Measurements from ENCODE around the gene STRN4.

- no peak for TF ChIP-seq POLR2A (IDR thresholded peaks at IDR 0.05)
- TF ChIP-seq POLR2AphosphoS5 (IDR thresholded peaks at IDR 0.05) = no peak
- no peak for TF ChIP-seq CTCF (IDR thresholded peaks at IDR 0.05)
Measured at GRCh38 chr19:46698395-46699321, 47.6 kb downstream of the STRN4 start.
